ENCODE data around the gene NHLH1. TPM values are rescaled to one million over a fixed set of nuclear protein-coding genes. Genes with fewer than 3 reads are reported as not detected.
A peak's percentile ranks its signal among the peaks of the same experiment; 100 is the strongest.

The NHLH1 gene
- total and polyA plus RNA-seq, 3 experiments from 2014 or later, result 0.38 to 0.48 TPM; not detected in 1

- Mint-ChIP-seq H3K9me3 (no peaks in the 10 kb centered on the region), H3K27ac (peak overlapping the region in 1 of 8 donors; percentile 44), H3K4me3 (no peak overlapping the region), H3K4me1 (no peaks in the 10 kb centered on the region), H3K27me3 (peaks cover 7 to 38% of the 10 kb centered on the region in 2 donors), H3K36me3 (peaks cover 0 to 3% (median 0%) of the 10 kb centered on the region in 3 donors)
- Histone ChIP-seq H3K27ac (ENCODE audit: low read depth, low read length) (no peak overlapping the region), H3K4me1 (ENCODE audit: insufficient read depth, low read length) (no peaks in the 10 kb centered on the region), H3K4me3 (ENCODE audit: low read length) (no peak overlapping the region), H3K27me3 (ENCODE audit: insufficient read depth, low read length, poor library complexity, severe bottlenecking) (peaks cover 4% of the 10 kb centered on the region), H3K36me3 (ENCODE audit: insufficient read depth, low read length) (no peaks in the 10 kb centered on the region), H3K9me3 (ENCODE audit: low read length) (no peaks in the 10 kb centered on the region)
- POLR2A ChIA-PET, result no interaction called here
- CTCF ChIA-PET, result no interaction called here
- no peak for DNase-seq
Observed at GRCh38 chr1:160394673-160395072, 27.8 kb downstream of the NHLH1 start.

- Mint-ChIP-seq H3K4me3 (no peak overlapping the region), H3K27ac (no peak overlapping the region), H3K4me1 (peaks cover 6% of the 10 kb centered on the region in 3 donors), H3K27me3 (peaks cover 17 to 48% of the 10 kb centered on the region in 2 donors), H3K36me3 (peaks cover 0 to 3% (median 0%) of the 10 kb centered on the region in 3 donors), H3K9me3 (no peaks in the 10 kb centered on the region)
- Histone ChIP-seq H3K36me3 (ENCODE audit: insufficient read depth, low read length) (no peaks in the 10 kb centered on the region), H3K9me3 (ENCODE audit: low read length) (no peaks in the 10 kb centered on the region), H3K4me1 (ENCODE audit: insufficient read depth, low read length) (peaks cover 5% of the 10 kb centered on the region), H3K4me3 (ENCODE audit: low read length) (no peak overlapping the region), H3K27me3 (ENCODE audit: insufficient read depth, low read length, poor library complexity, severe bottlenecking) (peaks cover 20% of the 10 kb centered on the region), H3K27ac (ENCODE audit: low read depth, low read length) (no peak overlapping the region)
- CTCF ChIA-PET, result interaction anchor here (1.1 to 1.4 kb wide), 2 partner anchors 9 to 277 kb away, joined by 4 read pairs; no protein-coding TSS in a partner anchor
- POLR2A ChIA-PET, result no interaction called here
- no peak for DNase-seq
Observed at GRCh38 chr1:160397651-160398050, 30.8 kb downstream of the NHLH1 start.

GRCh38 chr1:160398823-160399222 lies 32.0 kb downstream of the NHLH1 start:
- Histone ChIP-seq H3K27me3 (ENCODE audit: insufficient read depth, low read length, poor library complexity, severe bottlenecking) (peaks cover 20% of the 10 kb centered on the region), H3K36me3 (ENCODE audit: insufficient read depth, low read length) (no peaks in the 10 kb centered on the region), H3K9me3 (ENCODE audit: low read length) (no peaks in the 10 kb centered on the region), H3K4me1 (ENCODE audit: insufficient read depth, low read length) (peaks cover 5% of the 10 kb centered on the region), H3K27ac (ENCODE audit: low read depth, low read length) (no peak overlapping the region), H3K4me3 (ENCODE audit: low read length) (no peak overlapping the region)
- H3K27ac Mint-ChIP-seq, result no peak overlapping the region
- H3K4me1 Mint-ChIP-seq, result peaks cover 6% of the 10 kb centered on the region in 3 donors
- DNase-seq, result no peak
- peaks cover 17 to 47% of the 10 kb centered on the region in 2 donors for H3K27me3 Mint-ChIP-seq
- no peaks in the 10 kb centered on the region for H3K9me3 Mint-ChIP-seq
- ChIA-PET POLR2A (no interaction called here), CTCF (interaction anchor here (1.4 kb wide), 1 partner anchor 8 kb away, joined by 4 read pairs; no protein-coding TSS in a partner anchor)
- peak overlapping the region in 6 of 7 donors; percentile 16 to 73 (median 40) for H3K4me3 Mint-ChIP-seq
- peaks cover 0 to 3% (median 0%) of the 10 kb centered on the region in 3 donors for H3K36me3 Mint-ChIP-seq

- Histone ChIP-seq H3K27me3 (ENCODE audit: insufficient read depth, low read length, poor library complexity, severe bottlenecking) (peaks cover 16% of the 10 kb centered on the region), H3K27ac (ENCODE audit: low read depth, low read length) (no peak overlapping the region), H3K4me1 (ENCODE audit: insufficient read depth, low read length) (peaks cover 5% of the 10 kb centered on the region), H3K9me3 (ENCODE audit: low read length) (no peaks in the 10 kb centered on the region), H3K36me3 (ENCODE audit: insufficient read depth, low read length) (no peaks in the 10 kb centered on the region), H3K4me3 (ENCODE audit: low read length) (no peak overlapping the region)
- Mint-ChIP-seq H3K9me3 (no peaks in the 10 kb centered on the region), H3K36me3 (peaks cover 0 to 3% (median 0%) of the 10 kb centered on the region in 3 donors), H3K4me3 (peak overlapping the region in 5 of 7 donors; percentile 20 to 76 (median 48)), H3K4me1 (peaks cover 6% of the 10 kb centered on the region in 3 donors), H3K27ac (no peak overlapping the region), H3K27me3 (peaks cover 19 to 42% of the 10 kb centered on the region in 2 donors)
- ChIA-PET CTCF (no interaction called here), POLR2A (interaction anchor here (0.7 kb wide), 1 partner anchor 407 kb away, joined by 4 read pairs; no protein-coding TSS in a partner anchor)
- DNase-seq, result no peak
Observed at GRCh38 chr1:160399544-160400222, 32.8 kb downstream of the NHLH1 start.

- CTCF ChIA-PET, result no interaction called here
Observed at GRCh38 chr1:160400223-160400645, 33.4 kb downstream of the NHLH1 start, which contains the start of gene VANGL2. VANGL2 (plus strand) TSS chr1:160400564; CDS start chr1:160415838, 15,274 bp downstream.

GRCh38 chr1:160400646-160401486 lies 34.0 kb downstream of the NHLH1 start:
- Mint-ChIP-seq H3K27ac (peak overlapping the region in 1 of 8 donors; percentile 43), H3K36me3 (peaks cover 0 to 1% (median 0%) of the 10 kb centered on the region in 3 donors), H3K9me3 (no peaks in the 10 kb centered on the region), H3K4me3 (peak overlapping the region; percentile 15 to 88 (median 65)), H3K27me3 (peaks cover 18 to 32% of the 10 kb centered on the region in 2 donors), H3K4me1 (peaks cover 6% of the 10 kb centered on the region in 3 donors)
- Histone ChIP-seq H3K36me3 (ENCODE audit: insufficient read depth, low read length) (no peaks in the 10 kb centered on the region), H3K9me3 (ENCODE audit: low read length) (no peaks in the 10 kb centered on the region), H3K27ac (ENCODE audit: low read depth, low read length) (no peak overlapping the region), H3K27me3 (ENCODE audit: insufficient read depth, low read length, poor library complexity, severe bottlenecking) (peaks cover 16% of the 10 kb centered on the region), H3K4me3 (ENCODE audit: low read length) (peak overlapping the region; percentile 34), H3K4me1 (ENCODE audit: insufficient read depth, low read length) (peaks cover 5% of the 10 kb centered on the region)
- DNase-seq, result peak in 1 of 5 donors; percentile 21
- CTCF ChIA-PET, result no interaction called here
- POLR2A ChIA-PET, result no interaction called here

More at GRCh38 chr1:160400223-160400645, 33.4 kb downstream of the NHLH1 start, which contains the start of gene VANGL2:
- Mint-ChIP-seq H3K4me3 (peak within 1 kb of the TSS; percentile 15 to 88 (median 65)), H3K27me3 (peaks cover 19 to 39% of the 10 kb centered on the region in 2 donors), H3K9me3 (no peaks in the 10 kb centered on the region), H3K27ac (peak within 1 kb of the TSS in 1 of 8 donors; percentile 43), H3K4me1 (peaks cover 6% of the 10 kb centered on the region in 3 donors), H3K36me3 (peaks cover 0 to 3% (median 0%) of the 10 kb centered on the region in 3 donors)
- Histone ChIP-seq H3K4me1 (ENCODE audit: insufficient read depth, low read length) (peaks cover 5% of the 10 kb centered on the region), H3K9me3 (ENCODE audit: low read length) (no peaks in the 10 kb centered on the region), H3K27me3 (ENCODE audit: insufficient read depth, low read length, poor library complexity, severe bottlenecking) (peaks cover 16% of the 10 kb centered on the region), H3K4me3 (ENCODE audit: low read length) (peak within 1 kb of the TSS; percentile 34), H3K27ac (ENCODE audit: low read depth, low read length) (no peak within 1 kb of the TSS), H3K36me3 (ENCODE audit: insufficient read depth, low read length) (no peaks in the 10 kb centered on the region)
- POLR2A ChIA-PET, result interaction anchor here (0.7 kb wide), 1 partner anchor 406 kb away, joined by 4 read pairs; no protein-coding TSS in a partner anchor
- DNase-seq, result peak; percentile 18 to 59 (median 25)

GRCh38 chr1:160401487-160401805 lies 34.6 kb downstream of the NHLH1 start:
- Histone ChIP-seq H3K4me3 (ENCODE audit: low read length) (no peak overlapping the region), H3K4me1 (ENCODE audit: insufficient read depth, low read length) (peaks cover 5% of the 10 kb centered on the region), H3K9me3 (ENCODE audit: low read length) (no peaks in the 10 kb centered on the region), H3K36me3 (ENCODE audit: insufficient read depth, low read length) (no peaks in the 10 kb centered on the region), H3K27me3 (ENCODE audit: insufficient read depth, low read length, poor library complexity, severe bottlenecking) (peaks cover 16% of the 10 kb centered on the region), H3K27ac (ENCODE audit: low read depth, low read length) (no peak overlapping the region)
- Mint-ChIP-seq H3K4me3 (peak overlapping the region; percentile 15 to 88 (median 65)), H3K27ac (peak overlapping the region in 1 of 8 donors; percentile 39), H3K27me3 (peaks cover 17 to 30% of the 10 kb centered on the region in 2 donors), H3K4me1 (peaks cover 6% of the 10 kb centered on the region in 3 donors), H3K9me3 (no peaks in the 10 kb centered on the region), H3K36me3 (no peaks in the 10 kb centered on the region)
- CTCF ChIA-PET, result no interaction called here
- POLR2A ChIA-PET, result no interaction called here
- no peak for DNase-seq

Measured in CD8-positive, alpha-beta memory T cell (primary cell).